ENCODE data around the gene CLASP2.
"Not testable (repeated sequence)": the region's sequence is repeated elsewhere in the genome, so short reads cannot be mapped to it uniquely, and the experiment has no call there.

The CLASP2 gene

GRCh38 chr3:33699275-33699674 is 18.8 kb downstream of the CLASP2 start:
- TF ChIP-seq CTCF (IDR thresholded peaks at IDR 0.05; ENCODE audit: extremely low read depth, insufficient read depth, missing control alignments) = no peak
- DNase-seq (ENCODE audit: low spot score) = no peak
- in situ Hi-C loops (cut with MboI; ENCODE audit: low pct_unique_long_range_greater_than_20kb, low sequenced_read_pairs, unreplicated experiment) = no loop called here

- in situ Hi-C loops (cut with MboI; ENCODE audit: low pct_unique_long_range_greater_than_20kb, low sequenced_read_pairs, unreplicated experiment) = no loop called here
- TF ChIP-seq CTCF (IDR thresholded peaks at IDR 0.05; ENCODE audit: extremely low read depth, insufficient read depth, missing control alignments) = no peak
- no peak for DNase-seq (ENCODE audit: low spot score)
Measured at GRCh38 chr3:33694944-33695343, 23.1 kb downstream of the CLASP2 start.

GRCh38 chr3:33690341-33690740 is 27.7 kb downstream of the CLASP2 start:
- no peak for DNase-seq (ENCODE audit: low spot score)
- in situ Hi-C loops (cut with MboI; ENCODE audit: low pct_unique_long_range_greater_than_20kb, low sequenced_read_pairs, unreplicated experiment) = no loop called here
- TF ChIP-seq CTCF (IDR thresholded peaks at IDR 0.05; ENCODE audit: extremely low read depth, insufficient read depth, missing control alignments) = no peak

GRCh38 chr3:33687406-33688010 is 30.5 kb downstream of the CLASP2 start:
- TF ChIP-seq CTCF (IDR thresholded peaks at IDR 0.05; ENCODE audit: extremely low read depth, insufficient read depth, missing control alignments) = no peak
- in situ Hi-C loops (cut with MboI; ENCODE audit: low pct_unique_long_range_greater_than_20kb, low sequenced_read_pairs, unreplicated experiment) = no loop called here
- no peak for DNase-seq (ENCODE audit: low spot score)

GRCh38 chr3:33682770-33683169 is 35.3 kb downstream of the CLASP2 start:
- in situ Hi-C loops (cut with MboI; ENCODE audit: low pct_unique_long_range_greater_than_20kb, low sequenced_read_pairs, unreplicated experiment) = no loop called here
- DNase-seq (ENCODE audit: low spot score) = no peak
- TF ChIP-seq CTCF (IDR thresholded peaks at IDR 0.05; ENCODE audit: extremely low read depth, insufficient read depth, missing control alignments) = no peak

- TF ChIP-seq CTCF (IDR thresholded peaks at IDR 0.05; ENCODE audit: extremely low read depth, insufficient read depth, missing control alignments) = no peak
- in situ Hi-C loops (cut with MboI; ENCODE audit: low pct_unique_long_range_greater_than_20kb, low sequenced_read_pairs, unreplicated experiment) = no loop called here
- no peak for DNase-seq (ENCODE audit: low spot score)
Measured at GRCh38 chr3:33681667-33682066, 36.4 kb downstream of the CLASP2 start.

GRCh38 chr3:33678073-33678472 is 40.0 kb downstream of the CLASP2 start:
- in situ Hi-C loops (cut with MboI; ENCODE audit: low pct_unique_long_range_greater_than_20kb, low sequenced_read_pairs, unreplicated experiment) = no loop called here
- DNase-seq (ENCODE audit: low spot score) = no peak
- TF ChIP-seq CTCF (IDR thresholded peaks at IDR 0.05; ENCODE audit: extremely low read depth, insufficient read depth, missing control alignments) = no peak

GRCh38 chr3:33673436-33673835 is 44.6 kb downstream of the CLASP2 start:
- in situ Hi-C loops (cut with MboI; ENCODE audit: low pct_unique_long_range_greater_than_20kb, low sequenced_read_pairs, unreplicated experiment); DNase-seq (ENCODE audit: low spot score): not testable (repeated sequence)
